Gastroesophageal sphincter (tissue), 3 donors: Measurements from ENCODE around the gene ERBB4.

Experiments used
- POLR2A ChIP-seq, 2 donors: fragments of 450-650 bp; IDR thresholded peaks; one replicate each; pipeline ENCODE4 v1.6.1; 2017; ENCODE audit warnings: antibody characterized with exemption in 2 of 2, mild to moderate bottlenecking in 2 of 2, moderate library complexity in 1 of 2
- POLR2AphosphoS5 ChIP-seq: sonication (generic); formaldehyde crosslinking; IDR thresholded peaks from one replicate; pipeline ENCODE4 v1.6.1; 2017; ENCODE audit warnings: antibody characterized with exemption
- TF ChIP-seq, protein P1 (sequence below), 4 experiments: fragments of 200-600 bp in 2 of 4; fragments of 450-650 bp in 2 of 4; sonication (generic) in 1 of 4; IDR thresholded peaks; one replicate each; pipeline ENCODE4 v1.5.1; 2017 to 2019; ENCODE audit warnings: antibody characterized with exemption in 4 of 4, mild to moderate bottlenecking in 2 of 4, moderate library complexity in 2 of 4

DNA sequence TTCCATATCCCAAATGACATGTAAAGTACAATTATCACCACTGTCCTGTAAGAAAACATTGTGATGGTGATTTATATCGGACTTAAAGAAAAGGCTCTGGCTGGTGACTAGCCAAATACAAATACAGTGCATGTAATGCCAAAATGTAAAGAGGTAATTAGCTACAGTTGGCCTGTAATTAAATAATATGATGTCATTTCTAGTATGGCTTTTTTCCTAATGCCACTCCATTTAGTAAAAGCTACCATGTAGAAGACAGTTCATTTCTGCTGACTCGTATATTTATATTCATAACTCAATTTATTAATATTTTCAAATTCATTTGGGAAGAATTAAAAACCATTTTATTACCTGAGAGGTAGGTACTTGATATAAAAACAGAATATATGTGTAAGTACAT lies 815.7 kb downstream of the ERBB4 start:
- TF ChIP-seq, protein P1, sequence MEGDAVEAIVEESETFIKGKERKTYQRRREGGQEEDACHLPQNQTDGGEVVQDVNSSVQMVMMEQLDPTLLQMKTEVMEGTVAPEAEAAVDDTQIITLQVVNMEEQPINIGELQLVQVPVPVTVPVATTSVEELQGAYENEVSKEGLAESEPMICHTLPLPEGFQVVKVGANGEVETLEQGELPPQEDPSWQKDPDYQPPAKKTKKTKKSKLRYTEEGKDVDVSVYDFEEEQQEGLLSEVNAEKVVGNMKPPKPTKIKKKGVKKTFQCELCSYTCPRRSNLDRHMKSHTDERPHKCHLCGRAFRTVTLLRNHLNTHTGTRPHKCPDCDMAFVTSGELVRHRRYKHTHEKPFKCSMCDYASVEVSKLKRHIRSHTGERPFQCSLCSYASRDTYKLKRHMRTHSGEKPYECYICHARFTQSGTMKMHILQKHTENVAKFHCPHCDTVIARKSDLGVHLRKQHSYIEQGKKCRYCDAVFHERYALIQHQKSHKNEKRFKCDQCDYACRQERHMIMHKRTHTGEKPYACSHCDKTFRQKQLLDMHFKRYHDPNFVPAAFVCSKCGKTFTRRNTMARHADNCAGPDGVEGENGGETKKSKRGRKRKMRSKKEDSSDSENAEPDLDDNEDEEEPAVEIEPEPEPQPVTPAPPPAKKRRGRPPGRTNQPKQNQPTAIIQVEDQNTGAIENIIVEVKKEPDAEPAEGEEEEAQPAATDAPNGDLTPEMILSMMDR (IDR thresholded peaks at IDR 0.05): no peak
- TF ChIP-seq POLR2AphosphoS5 (no peak), POLR2A (IDR thresholded peaks at IDR 0.05) (no peak)
